Kidney epithelial cell (primary cell): Measurements from ENCODE around the gene TNS2. TPM values are rescaled to one million over a fixed set of nuclear protein-coding genes. Genes with fewer than 3 reads are reported as not detected.

Source experiments
- DNase-seq: peaks from one replicate; pipeline ENCODE4 v3.0.0-alpha.2; 2010; ENCODE audit warnings: low read depth
- H3K27me3 ChIP-seq: 2 replicates; pipeline ENCODE4 v1.6.0; 2011; ENCODE audit warnings: low read length; ENCODE audit not compliant: control insufficient read depth, insufficient read depth
- H3K36me3 ChIP-seq: 2 replicates; pipeline ENCODE4 v1.5.1; 2011; ENCODE audit warnings: low read length; ENCODE audit not compliant: control insufficient read depth, insufficient read depth
- H3K4me3 ChIP-seq: 2 replicates; pipeline ENCODE4 v1.5.1; 2011; ENCODE audit warnings: low read depth, mild to moderate bottlenecking, control low read depth, low read length
- CTCF ChIP-seq: IDR thresholded peaks from 2 replicates; pipeline ENCODE4 v1.5.1; 2011; ENCODE audit warnings: mild to moderate bottlenecking, moderate library complexity, low read length, control low read depth, inconsistent platforms; ENCODE audit not compliant: insufficient read depth, poor library complexity, severe bottlenecking
- total RNA-seq: library from RNA; depleted of rRNA; stranded (reverse); fragments of >200 nt; gene quantifications from 2 replicates; pipeline ENCODE4 v1.2.3, GENCODE V29; 2015

The TNS2 gene
- total RNA-seq, 1 donor from 2014 or later, result 3.8 TPM

GRCh38 chr12:53113951-53114350 is 64.1 kb downstream of the TNS2 start:
- Histone ChIP-seq H3K4me3 (no peak overlapping the region), H3K36me3 (no peaks in the 10 kb centered on the region), H3K27me3 (no peaks in the 10 kb centered on the region)
- TF ChIP-seq CTCF, result no peak
- DNase-seq, result no peak

Other genes with a start within 250 kb of the TNS2 start
- gene KRT4, start 235.9 kb upstream of the TNS2 start, total RNA-seq, result not detected in 2 replicates
- not detected in 2 replicates for gene KRT79, start 215.8 kb upstream of the TNS2 start, total RNA-seq
- gene KRT78, start 201.1 kb upstream of the TNS2 start, total RNA-seq, result not detected in 2 replicates
- 1,322 and 1,341 TPM in 2 replicates for gene KRT8, start 145.0 kb upstream of the TNS2 start, total RNA-seq
- gene KRT18, start 100.9 kb upstream of the TNS2 start, total RNA-seq, result 1,751 and 1,904 TPM in 2 replicates
- 484 and 526 TPM in 2 replicates for gene EIF4B, start 43.6 kb upstream of the TNS2 start, total RNA-seq
- gene SPRYD3, start 29.3 kb downstream of the TNS2 start, total RNA-seq, result 32.0 and 32.3 TPM in 2 replicates
- 21.4 and 33.7 TPM in 2 replicates for gene IGFBP6, start 47.6 kb downstream of the TNS2 start, total RNA-seq
- gene SOAT2, start 53.4 kb downstream of the TNS2 start, total RNA-seq, result 0.07 TPM in 1 of 2 replicates, not detected in the other
- 9.1 and 9.9 TPM in 2 replicates for gene ZNF740, start 130.7 kb downstream of the TNS2 start, total RNA-seq
- 5.3 and 9.1 TPM in 2 replicates for gene CSAD, start 130.9 kb downstream of the TNS2 start, total RNA-seq
- 0.75 and 1.6 TPM in 2 replicates for gene ITGB7, start 157.2 kb downstream of the TNS2 start, total RNA-seq
- 6.1 and 6.9 TPM in 2 replicates for gene RARG, start 182.1 kb downstream of the TNS2 start, total RNA-seq
- 2.2 and 4.0 TPM in 2 replicates for gene ESPL1, start 218.2 kb downstream of the TNS2 start, total RNA-seq
- 291 and 301 TPM in 2 replicates for gene PFDN5, start 245.5 kb downstream of the TNS2 start, total RNA-seq
- 73.1 and 75.3 TPM in 2 replicates for gene MYG1, start 249.6 kb downstream of the TNS2 start, total RNA-seq